ENCODE data around the gene CHPT1.
"Not testable (repeated sequence)": the region's sequence is repeated elsewhere in the genome, so short reads cannot be mapped to it uniquely, and the experiment has no call there.

The CHPT1 gene

GRCh38 chr12:101697197-101697929 lies at the start of gene CHPT1:
Gene CHPT1, plus strand, starts transcription at chr12:101697640. Its CDS starts 222 bp downstream, at chr12:101697862.
- DNase-seq, result peak; percentile 78

- DNase-seq, result no peak
These were observed 49.7 kb upstream of the CHPT1 start for GRCh38 chr12:101647711-101648110.

GRCh38 chr12:101648195-101648594 lies 49.2 kb upstream of the CHPT1 start:
- DNase-seq, result no peak

GRCh38 chr12:101650346-101651117 lies 46.9 kb upstream of the CHPT1 start:
- DNase-seq, result no peak

GRCh38 chr12:101653030-101653429 lies 44.4 kb upstream of the CHPT1 start:
- no peak for DNase-seq

GRCh38 chr12:101653503-101653902 lies 43.9 kb upstream of the CHPT1 start:
- DNase-seq, result no peak

- DNase-seq, result no peak
These were observed 43.0 kb upstream of the CHPT1 start for GRCh38 chr12:101654442-101654841.

GRCh38 chr12:101655393-101655792 lies 42.0 kb upstream of the CHPT1 start:
- DNase-seq, result no peak

- DNase-seq, result not testable (repeated sequence)
These were observed 36.8 kb upstream of the CHPT1 start for GRCh38 chr12:101660662-101661061.

GRCh38 chr12:101663298-101663697 lies 34.1 kb upstream of the CHPT1 start:
- no peak for DNase-seq

- DNase-seq, result no peak
These were observed 32.4 kb upstream of the CHPT1 start for GRCh38 chr12:101664992-101665391.

GRCh38 chr12:101666052-101666728 lies 31.2 kb upstream of the CHPT1 start:
- no peak for DNase-seq

- no peak for DNase-seq
These were observed 29.8 kb upstream of the CHPT1 start for GRCh38 chr12:101667591-101667990.

GRCh38 chr12:101670007-101670671 lies 27.3 kb upstream of the CHPT1 start:
- DNase-seq, result peak; percentile 52

GRCh38 chr12:101671157-101671791 lies 26.2 kb upstream of the CHPT1 start:
- DNase-seq, result peak; percentile 57

GRCh38 chr12:101671833-101672232 lies 25.6 kb upstream of the CHPT1 start:
- no peak for DNase-seq

- no peak for DNase-seq
These were observed 21.9 kb upstream of the CHPT1 start for GRCh38 chr12:101675555-101675954.

- DNase-seq, result not testable (repeated sequence)
These were observed 20.9 kb upstream of the CHPT1 start for GRCh38 chr12:101676497-101676896.

GRCh38 chr12:101678081-101678480 lies 19.4 kb upstream of the CHPT1 start:
- no peak for DNase-seq

GRCh38 chr12:101680240-101680639 lies 17.2 kb upstream of the CHPT1 start:
- no peak for DNase-seq

- no peak for DNase-seq
These were observed 16.8 kb upstream of the CHPT1 start for GRCh38 chr12:101680647-101681046.

- DNase-seq, result not testable (repeated sequence)
These were observed 15.8 kb upstream of the CHPT1 start for GRCh38 chr12:101681627-101682026.

- DNase-seq, result no peak
These were observed 12.3 kb upstream of the CHPT1 start for GRCh38 chr12:101685092-101685491.

All from KG1 (cell line).